HG03095 (cell line): ENCODE data around the gene ZC3H18.

Source experiments
- ATAC-seq: cut with Tn5 transposase; IDR thresholded peaks from one replicate; pipeline ENCODE4 v1.9.1; 2021; ENCODE audit warnings: moderate library complexity; ENCODE audit not compliant: unreplicated experiment

Gene ZC3H18

DNA sequence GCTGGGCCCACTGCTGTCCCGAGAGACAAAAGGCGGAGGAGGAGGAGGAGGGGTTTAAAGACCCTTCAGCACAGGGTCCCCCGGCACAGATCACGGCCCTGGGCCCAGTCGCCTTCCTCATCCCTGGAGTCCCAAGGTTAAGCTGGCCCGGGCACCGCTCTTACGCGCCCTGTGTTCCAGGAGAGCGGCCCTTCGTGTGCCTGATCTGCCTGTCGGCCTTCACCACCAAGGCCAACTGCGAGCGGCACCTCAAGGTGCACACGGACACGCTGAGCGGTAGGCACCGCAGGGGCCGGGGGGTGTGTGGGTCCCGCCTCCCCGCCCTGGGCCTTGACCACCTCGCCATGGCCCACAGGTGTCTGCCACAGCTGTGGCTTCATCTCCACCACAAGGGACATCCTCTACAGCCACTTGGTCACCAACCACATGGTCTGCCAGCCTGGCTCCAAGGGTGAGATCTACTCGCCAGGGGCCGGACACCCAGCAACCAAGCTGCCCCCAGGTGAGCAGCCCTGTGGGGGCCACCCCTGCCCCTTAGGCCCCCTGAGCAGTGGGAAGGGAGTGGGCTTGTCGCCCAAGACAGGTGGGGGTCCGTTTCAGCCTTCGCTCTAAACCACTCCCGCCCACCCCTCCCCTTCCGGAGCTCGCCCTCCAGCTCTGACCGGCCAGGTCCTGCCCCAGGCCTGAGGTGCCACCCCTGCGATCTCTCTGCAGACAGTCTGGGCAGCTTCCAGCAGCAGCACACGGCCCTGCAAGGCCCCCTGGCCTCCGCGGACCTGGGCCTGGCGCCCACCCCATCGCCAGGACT lies 37.6 kb upstream of the ZC3H18 start:
- no peak for ATAC-seq

DNA sequence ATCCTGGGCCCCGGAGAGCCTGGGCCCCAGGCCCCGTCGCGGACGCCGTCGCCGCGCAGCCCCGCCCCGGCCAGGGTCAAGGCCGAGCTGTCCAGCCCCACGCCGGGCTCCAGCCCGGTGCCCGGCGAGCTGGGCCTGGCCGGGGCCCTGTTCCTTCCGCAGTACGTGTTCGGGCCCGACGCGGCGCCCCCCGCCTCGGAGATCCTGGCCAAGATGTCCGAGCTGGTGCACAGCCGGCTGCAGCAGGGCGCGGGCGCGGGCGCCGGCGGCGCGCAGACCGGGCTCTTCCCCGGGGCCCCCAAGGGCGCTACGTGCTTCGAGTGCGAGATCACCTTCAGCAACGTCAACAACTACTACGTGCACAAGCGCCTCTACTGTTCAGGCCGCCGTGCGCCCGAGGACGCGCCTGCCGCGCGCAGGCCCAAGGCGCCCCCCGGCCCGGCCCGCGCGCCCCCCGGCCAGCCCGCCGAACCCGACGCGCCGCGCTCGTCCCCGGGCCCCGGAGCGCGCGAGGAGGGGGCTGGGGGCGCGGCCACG lies 36.8 kb upstream of the ZC3H18 start:
- ATAC-seq, result no peak

GRCh38 chr16:88533932-88534637 lies 36.1 kb upstream of the ZC3H18 start:
- no peak for ATAC-seq

DNA sequence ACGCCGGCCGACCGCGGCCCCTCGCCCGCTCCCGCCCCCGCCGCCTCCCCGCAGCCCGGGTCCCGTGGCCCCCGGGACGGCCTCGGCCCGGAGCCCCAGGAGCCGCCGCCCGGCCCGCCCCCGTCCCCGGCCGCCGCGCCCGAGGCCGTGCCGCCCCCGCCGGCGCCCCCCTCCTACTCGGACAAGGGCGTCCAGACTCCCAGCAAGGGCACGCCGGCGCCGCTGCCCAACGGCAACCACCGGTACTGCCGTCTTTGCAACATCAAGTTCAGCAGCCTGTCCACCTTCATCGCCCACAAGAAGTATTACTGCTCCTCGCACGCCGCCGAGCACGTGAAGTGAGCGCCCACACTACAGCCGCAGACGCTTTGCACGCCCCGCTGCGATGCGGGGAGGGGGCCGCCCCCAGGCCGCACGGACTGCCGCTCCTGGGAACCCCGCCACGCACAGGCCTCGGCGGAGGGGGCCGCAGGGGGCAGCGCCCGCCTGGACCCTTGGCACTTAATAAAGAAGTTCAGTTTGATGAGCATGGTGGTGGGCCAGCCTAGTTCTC lies 35.5 kb upstream of the ZC3H18 start:
- no peak for ATAC-seq

DNA sequence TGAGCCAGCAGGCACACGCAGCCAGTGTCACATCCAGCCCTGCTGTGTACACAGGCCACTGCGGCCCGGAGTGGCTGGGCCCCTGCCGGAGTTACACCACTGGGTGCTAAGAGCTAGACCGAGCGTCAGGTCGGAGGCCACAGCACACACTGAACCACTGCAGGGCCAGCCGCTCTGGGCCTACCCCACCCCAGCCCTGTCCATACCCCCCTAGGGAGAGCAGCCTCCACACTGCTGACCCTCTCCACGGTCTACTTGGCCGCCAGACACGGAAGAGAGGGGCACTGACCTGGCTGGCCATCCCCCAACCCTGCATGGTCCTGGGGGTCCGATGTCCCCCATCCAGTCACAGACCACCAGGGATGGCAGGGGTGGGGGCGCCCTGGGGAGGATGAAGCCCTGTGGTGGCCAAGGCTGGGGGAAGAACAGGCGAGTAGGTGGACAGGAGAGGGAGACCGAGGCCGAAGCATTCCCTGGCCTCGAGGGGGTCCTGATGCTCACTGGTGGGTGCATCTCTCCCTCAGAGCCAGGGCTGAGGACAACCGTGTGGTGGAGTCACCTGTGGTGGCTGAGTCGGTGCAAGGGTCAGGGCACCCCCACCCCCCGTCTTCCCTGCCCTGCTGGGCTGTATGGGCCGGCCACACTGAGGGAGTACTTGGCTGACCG lies 34.9 kb upstream of the ZC3H18 start:
- ATAC-seq, result no peak

DNA sequence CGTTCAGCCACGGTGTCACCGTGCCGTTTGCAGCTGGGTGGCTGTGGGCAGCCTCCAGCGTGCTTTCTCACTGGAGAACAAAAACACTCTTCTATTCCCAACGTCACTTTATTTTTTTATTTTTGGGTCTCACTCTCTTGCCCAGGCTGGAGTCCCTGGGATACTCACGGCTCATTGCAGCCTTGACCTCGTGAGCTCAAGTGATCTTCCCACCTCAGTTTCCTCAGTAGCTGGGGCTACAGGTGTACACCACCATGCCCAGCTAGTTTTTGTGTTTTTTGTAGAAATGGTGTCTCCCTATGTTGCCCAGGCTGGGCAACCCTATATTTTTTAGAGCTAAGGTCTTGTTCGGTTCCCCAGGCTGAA lies 34.4 kb upstream of the ZC3H18 start:
- no peak for ATAC-seq

DNA sequence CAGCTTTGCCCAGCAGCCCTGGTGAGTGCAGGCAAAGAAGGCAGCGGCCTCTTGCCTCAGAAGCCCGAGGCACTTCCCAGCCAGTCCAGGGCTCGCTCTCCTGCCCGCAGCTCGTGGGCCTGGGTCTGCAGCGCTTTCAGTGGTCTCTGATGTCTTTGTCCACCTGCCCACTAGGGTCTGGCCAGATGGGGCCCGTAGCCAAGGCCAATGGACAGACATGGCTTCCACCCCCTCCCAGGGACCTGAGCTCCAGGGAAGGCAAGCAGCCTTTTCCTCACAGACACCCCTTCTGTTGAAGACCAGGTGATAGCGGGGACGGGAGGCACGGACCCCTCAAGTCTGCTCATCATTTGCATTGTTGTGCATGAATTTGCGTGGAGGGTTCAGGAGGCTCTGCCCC lies 33.7 kb upstream of the ZC3H18 start:
- ATAC-seq, result no peak

GRCh38 chr16:88536971-88537751 lies 33.0 kb upstream of the ZC3H18 start:
- ATAC-seq, result no peak

DNA sequence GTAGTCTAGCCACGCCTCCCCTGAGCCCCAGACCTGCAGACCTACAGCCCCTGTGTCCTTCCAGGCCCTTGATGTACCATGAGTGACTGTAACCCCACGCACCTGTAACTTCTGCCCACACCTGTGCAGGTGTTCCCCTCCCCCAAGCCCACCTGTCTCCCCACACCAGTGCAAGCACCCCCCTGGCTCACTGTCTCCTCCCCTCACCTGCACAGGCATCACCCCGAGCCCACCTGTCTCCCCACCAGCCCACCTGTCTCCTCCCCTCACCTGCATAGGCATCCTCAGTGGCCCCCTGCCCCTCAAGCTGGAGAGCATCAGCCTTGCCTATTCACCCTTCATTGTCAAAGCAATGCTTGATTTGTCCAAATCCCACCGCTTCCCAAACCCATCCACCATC lies 32.3 kb upstream of the ZC3H18 start:
- ATAC-seq, result no peak

GRCh38 chr16:88538366-88539060 lies 31.7 kb upstream of the ZC3H18 start:
- no peak for ATAC-seq

- ATAC-seq, result no peak
These were observed 30.9 kb upstream of the ZC3H18 start for GRCh38 chr16:88539261-88539651.

GRCh38 chr16:88539652-88540345 lies 30.4 kb upstream of the ZC3H18 start:
- no peak for ATAC-seq

DNA sequence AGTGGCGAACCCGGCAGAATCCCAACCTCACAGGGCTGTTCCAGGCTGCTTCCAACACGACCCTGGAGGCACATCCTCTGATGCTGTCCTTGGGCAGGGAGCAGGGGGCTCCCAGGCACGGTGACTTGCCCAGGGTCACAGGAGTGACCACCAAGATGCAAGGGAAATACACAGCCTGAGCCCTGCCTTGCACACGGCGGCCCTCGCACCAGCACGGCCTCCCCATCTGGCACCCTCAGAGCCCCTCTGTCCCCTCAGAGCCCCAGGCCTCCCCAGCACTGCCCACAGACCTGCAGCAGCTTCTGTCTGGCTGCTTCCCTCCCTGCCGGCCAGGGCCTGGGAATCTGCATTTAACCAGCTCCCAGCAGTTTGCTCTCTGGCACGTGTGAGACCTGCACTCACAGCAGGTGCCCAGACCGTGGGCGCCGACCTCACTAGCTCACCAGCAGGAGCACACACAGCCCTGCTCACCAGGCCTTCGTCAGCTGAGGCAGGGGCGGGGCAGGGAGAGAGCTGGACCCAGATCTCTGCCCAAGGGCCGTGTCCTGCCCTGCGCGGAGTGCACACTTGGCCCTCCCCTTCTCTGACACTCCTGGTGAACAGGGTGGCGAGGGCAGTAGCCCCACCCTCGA lies 29.7 kb upstream of the ZC3H18 start:
- no peak for ATAC-seq

DNA sequence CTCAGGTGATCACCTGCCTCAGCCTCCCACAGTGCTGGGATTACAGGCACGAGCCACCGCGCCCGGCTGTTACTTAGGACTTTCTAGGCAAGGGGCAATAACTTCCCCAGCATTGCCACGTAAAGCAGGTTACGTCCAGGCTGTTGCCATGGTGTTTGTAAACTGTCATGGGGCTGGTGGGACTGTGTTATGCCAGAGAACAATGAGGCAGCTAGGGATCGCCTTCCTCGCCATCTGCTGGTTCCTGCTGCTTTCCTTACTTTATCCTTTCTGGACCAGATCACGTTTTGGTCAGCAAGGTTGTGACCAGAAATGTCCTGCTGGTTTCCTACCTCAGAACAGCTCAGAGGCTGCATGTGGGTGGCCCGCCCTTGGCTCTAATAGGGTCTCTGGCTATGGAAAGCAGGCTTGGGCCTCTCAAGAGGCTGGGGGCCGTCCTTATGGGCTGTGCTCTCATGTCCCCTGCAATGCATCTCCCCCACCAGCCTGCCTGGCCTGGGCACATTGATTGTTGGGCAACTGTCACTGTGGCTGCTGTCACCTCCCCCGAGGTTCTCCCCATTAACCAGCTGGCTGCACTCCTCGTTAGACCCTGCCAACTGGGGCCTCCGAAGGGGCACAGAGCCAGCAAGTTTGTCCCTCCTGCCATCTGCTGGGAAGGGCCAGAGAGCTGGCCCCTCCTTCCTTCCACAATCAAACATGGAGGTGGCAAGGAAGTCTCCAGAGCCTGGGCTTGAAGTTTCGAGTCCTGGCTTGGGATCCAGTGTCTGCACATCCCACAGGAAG lies 28.2 kb upstream of the ZC3H18 start:
- no peak for ATAC-seq

DNA sequence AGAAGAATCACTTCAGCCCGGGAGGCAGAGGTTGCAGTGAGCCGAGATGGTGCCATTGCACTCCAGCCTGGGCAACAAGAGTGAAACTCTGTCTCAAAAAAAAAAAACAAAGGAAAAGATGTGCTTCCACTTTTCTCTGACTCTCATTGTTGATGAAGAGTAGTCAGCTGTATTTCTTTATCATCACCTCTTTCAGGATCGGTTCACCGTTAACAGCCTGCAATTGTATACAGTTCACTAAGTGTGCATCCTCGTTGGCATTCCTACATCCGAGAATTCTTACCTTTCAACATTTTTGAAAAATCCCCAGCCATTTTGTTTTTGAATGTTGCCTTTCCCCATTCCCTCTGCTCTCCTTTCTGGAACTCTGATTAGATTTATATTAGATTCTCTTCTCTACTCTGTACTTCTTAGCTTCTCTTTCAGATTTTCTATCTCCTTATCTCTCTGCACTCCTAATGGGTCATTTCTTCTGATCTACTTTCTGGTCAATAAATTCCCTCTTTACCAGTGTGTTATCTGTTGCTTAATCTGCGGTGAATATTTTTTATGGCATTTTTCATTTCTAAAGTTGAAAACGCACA lies 26.9 kb upstream of the ZC3H18 start:
- no peak for ATAC-seq

GRCh38 chr16:88545781-88546180 lies 24.4 kb upstream of the ZC3H18 start:
- no peak for ATAC-seq

GRCh38 chr16:88548131-88548874 lies 21.9 kb upstream of the ZC3H18 start:
- no peak for ATAC-seq
